Measurements from ENCODE around the gene EPHB2. TPM values are rescaled to one million over a fixed set of nuclear protein-coding genes. Genes with fewer than 3 reads are reported as not detected.

EPHB2 gene
- total and polyA plus RNA-seq, 2 of the 4 experiments (the other 2 are of a cell fraction) = 52.3 to 58.8 TPM

- Histone ChIP-seq H3K4ac (ENCODE audit: low read depth, low read length) (no peak overlapping the region), H3K27ac (ENCODE audit: insufficient read depth, low read length) (no peak overlapping the region), H3K14ac (replicated peaks; ENCODE audit: low read depth, low read length) (no peak overlapping the region), H3K27me3 (ENCODE audit: control insufficient read depth, insufficient read depth, low read length) (no peaks in the 10 kb centered on the region), H3K23ac (ENCODE audit: low read depth, low read length) (no peak overlapping the region), H3K9me1 (ENCODE audit: insufficient read depth, low read length) (peaks cover 29% of the 10 kb centered on the region), H4K20me1 (ENCODE audit: insufficient read depth, low read length) (peaks cover 23% of the 10 kb centered on the region; the same call in 1 of the 2 replicates), H3K79me1 (ENCODE audit: low read depth in 1 of 2, low read length in 2 of 2) (peaks cover 15 to 68% of the 10 kb centered on the region in 2 experiments), H4K8ac (ENCODE audit: low read depth in 2 of 2, low read length in 2 of 2) (no peak overlapping the region), H3K4me2 (ENCODE audit: low read depth, low read length) (no peak overlapping the region), H2AFZ (replicated peaks; ENCODE audit: low read length, poor library complexity) (no peak overlapping the region), H3K9me3 (ENCODE audit: control insufficient read depth, insufficient read depth, low read length) (no peaks in the 10 kb centered on the region), H2BK20ac (ENCODE audit: low read depth, low read length) (no peak overlapping the region), H2AK5ac (ENCODE audit: low read depth, low read length) (no peak overlapping the region), H3K56ac (ENCODE audit: extremely low read depth, insufficient read depth, low read length) (no peak overlapping the region), H3K18ac (ENCODE audit: low read depth, low read length) (no peak overlapping the region), H3K4me3 (ENCODE audit: insufficient read depth, low read depth, low read length) (no peak overlapping the region), H3K9ac (ENCODE audit: low read depth, low read length) (no peak overlapping the region), H3K36me3 (ENCODE audit: control insufficient read depth, insufficient read depth, low read length) (0 out of 2 replicates have a peak, but pooled peaks cover 2% of the 10 kb centered on the region), H3K4me1 (ENCODE audit: control insufficient read depth, insufficient read depth, low read length) (peaks cover 24% of the 10 kb centered on the region), H4K5ac (ENCODE audit: low read depth, low read length) (no peak overlapping the region), H2AK9ac (replicated peaks; ENCODE audit: low read depth, low read length, poor library complexity) (no peak overlapping the region), H2BK5ac (ENCODE audit: low read depth, low read length, poor library complexity, severe bottlenecking) (no peak overlapping the region), H2BK120ac (ENCODE audit: low read depth, low read length) (no peak overlapping the region), H2BK15ac (ENCODE audit: low read depth, low read length) (no peak overlapping the region), H4K91ac (ENCODE audit: insufficient read depth, low read depth, low read length) (no peak overlapping the region)
- CTCF ChIA-PET = interaction anchor here (1.1 kb wide), 1 partner anchor 9 kb away, joined by 10 read pairs; no protein-coding TSS in a partner anchor
- intact Hi-C loops (cut with micrococcal nuclease) = no loop called here
- 100% methylated on average over 2 of the region's 5 CpGs; no CpG with 5 or more reads in 1 of the 2 experiments for WGBS, 2 experiments (ENCODE audit: extremely low coverage in 2 of 2, insufficient read length in 1 of 2)
- BruUV-seq (replicated peaks) = no TSS peak
- DNase-seq = no peak
- in situ Hi-C loops (cut with MboI; ENCODE audit: low sequenced_read_pairs) = no loop called here
- POLR2A ChIA-PET (ENCODE audit: unreplicated experiment) = interaction anchor here (0.6 kb wide), 1 partner anchor 1204 kb away, joined by 4 read pairs; no protein-coding TSS in a partner anchor
- ATAC-seq (ENCODE audit: low read depth) = no peak
- dilution Hi-C loops (cut with HindIII; ENCODE audit: low sequenced_read_pairs, unreplicated experiment) = no loop called here
- no peak for TF ChIP-seq USF2 (IDR thresholded peaks at IDR 0.05; ENCODE audit: low read depth, low read length)
These were observed 114.3 kb downstream of the EPHB2 start for GRCh38 chr1:22824975-22825374.

Measured in IMR-90 (cell line).